ENCODE data around the gene ZMYM3. TPM values are rescaled to one million over a fixed set of nuclear protein-coding genes. Genes with fewer than 3 reads are reported as not detected.
A peak's percentile ranks its signal among the peaks of the same experiment; 100 is the strongest.

The ZMYM3 gene
- total RNA-seq, 4 donors from 2014 or later = 5.2 to 26.9 (median 13.4) TPM

DNA sequence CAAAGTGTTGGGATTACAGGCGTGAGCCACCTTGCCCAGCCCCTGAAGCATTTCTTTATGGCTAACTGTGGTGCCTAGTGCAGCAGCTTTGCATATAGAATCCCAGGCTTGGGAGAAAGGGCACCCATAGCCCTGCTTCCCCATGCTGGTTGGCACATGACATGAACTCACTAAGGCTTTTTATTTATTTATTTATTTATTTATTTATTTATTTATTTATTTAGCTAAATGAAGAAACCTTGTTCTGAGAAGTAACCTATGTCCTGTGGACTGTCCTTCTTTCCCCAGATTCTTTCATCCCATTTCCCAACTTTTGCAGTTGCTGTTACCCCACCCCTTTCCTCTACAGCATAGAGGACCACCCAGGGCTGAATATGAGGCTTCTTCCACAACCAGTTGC, 32.8 kb downstream of the ZMYM3 start:
- Histone ChIP-seq H3K4me1 (no peaks in the 10 kb centered on the region), H3K9me3 (no peaks in the 10 kb centered on the region), H3K27ac (no peak overlapping the region), H3K27me3 (no peaks in the 10 kb centered on the region), H3K36me3 (no peaks in the 10 kb centered on the region), H3K4me3 (no peak overlapping the region)
- in situ Hi-C loops (cut with MboI; ENCODE audit: low pct_ligation_motif_present in 1 of 4, low pct_unique_long_range_greater_than_20kb in 1 of 4, low sequenced_read_pairs in 3 of 4) = no loop called here
- TF ChIP-seq POLR2AphosphoS5 (IDR thresholded peaks at IDR 0.05) = no peak
- TF ChIP-seq, protein P1, sequence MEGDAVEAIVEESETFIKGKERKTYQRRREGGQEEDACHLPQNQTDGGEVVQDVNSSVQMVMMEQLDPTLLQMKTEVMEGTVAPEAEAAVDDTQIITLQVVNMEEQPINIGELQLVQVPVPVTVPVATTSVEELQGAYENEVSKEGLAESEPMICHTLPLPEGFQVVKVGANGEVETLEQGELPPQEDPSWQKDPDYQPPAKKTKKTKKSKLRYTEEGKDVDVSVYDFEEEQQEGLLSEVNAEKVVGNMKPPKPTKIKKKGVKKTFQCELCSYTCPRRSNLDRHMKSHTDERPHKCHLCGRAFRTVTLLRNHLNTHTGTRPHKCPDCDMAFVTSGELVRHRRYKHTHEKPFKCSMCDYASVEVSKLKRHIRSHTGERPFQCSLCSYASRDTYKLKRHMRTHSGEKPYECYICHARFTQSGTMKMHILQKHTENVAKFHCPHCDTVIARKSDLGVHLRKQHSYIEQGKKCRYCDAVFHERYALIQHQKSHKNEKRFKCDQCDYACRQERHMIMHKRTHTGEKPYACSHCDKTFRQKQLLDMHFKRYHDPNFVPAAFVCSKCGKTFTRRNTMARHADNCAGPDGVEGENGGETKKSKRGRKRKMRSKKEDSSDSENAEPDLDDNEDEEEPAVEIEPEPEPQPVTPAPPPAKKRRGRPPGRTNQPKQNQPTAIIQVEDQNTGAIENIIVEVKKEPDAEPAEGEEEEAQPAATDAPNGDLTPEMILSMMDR (IDR thresholded peaks at IDR 0.05) = no peak
- no peak for TF ChIP-seq EP300 (IDR thresholded peaks at IDR 0.05; ENCODE audit: low read depth)
- TF ChIP-seq POLR2A (IDR thresholded peaks at IDR 0.05) = no peak
- intact Hi-C loops (cut with DNase I; ENCODE audit: low total_unique reads) = no loop called here
- 83% methylated on average over 1 of the region's 1 CpG; no CpG with 5 or more reads in 1 of the 2 donors for WGBS, 2 donors (ENCODE audit: low coverage in 1 of 2)
- no peak for DNase-seq

DNA sequence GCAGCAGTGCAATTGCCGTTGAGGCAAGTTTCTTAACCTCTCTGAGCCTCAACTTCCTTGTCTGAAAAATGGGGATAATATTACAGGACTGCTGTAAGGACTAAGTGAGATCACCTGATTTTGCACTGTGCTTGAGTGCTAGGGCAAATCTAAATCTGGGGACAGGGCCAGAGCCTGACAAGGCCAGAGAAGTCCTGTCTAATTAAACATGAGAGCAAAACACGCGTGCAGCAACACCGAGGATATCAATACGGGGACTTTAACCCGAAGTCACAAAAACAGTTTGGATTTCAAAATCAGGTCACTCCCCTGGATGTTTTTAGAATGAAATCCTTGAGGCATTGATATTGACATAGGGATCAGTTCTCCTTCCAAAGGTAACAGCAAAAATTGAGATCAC, 36.6 kb downstream of the ZMYM3 start:
- TF ChIP-seq EP300 (IDR thresholded peaks at IDR 0.05; ENCODE audit: low read depth) (no peak), POLR2A (IDR thresholded peaks at IDR 0.05) (no peak)
- TF ChIP-seq, protein P1 (IDR thresholded peaks at IDR 0.05) = no peak
- intact Hi-C loops (cut with DNase I; ENCODE audit: low total_unique reads) = no loop called here
- in situ Hi-C loops (cut with MboI; ENCODE audit: low pct_ligation_motif_present in 1 of 4, low pct_unique_long_range_greater_than_20kb in 1 of 4, low sequenced_read_pairs in 3 of 4) = no loop called here
- H3K4me3 ChIP-seq = peak overlapping the region in 1 of 4 donors; percentile 45
- peaks cover 0 to 5% (median 2%) of the 10 kb centered on the region in 4 donors for H3K4me1 ChIP-seq
- H3K9me3 ChIP-seq = no peaks in the 10 kb centered on the region
- H3K27ac ChIP-seq = peak overlapping the region in 2 of 4 donors; percentile 66 to 72
- no peaks in the 10 kb centered on the region for H3K36me3 ChIP-seq
- DNase-seq = no peak
- no peaks in the 10 kb centered on the region for H3K27me3 ChIP-seq
- 75% methylated on average over 6 of the region's 6 CpGs; no CpG with 5 or more reads in 1 of the 2 donors for WGBS, 2 donors (ENCODE audit: low coverage in 1 of 2)

GRCh38 chrX:71216485-71216884, 37.5 kb downstream of the ZMYM3 start:
- in situ Hi-C loops (cut with MboI; ENCODE audit: low pct_ligation_motif_present in 1 of 4, low pct_unique_long_range_greater_than_20kb in 1 of 4, low sequenced_read_pairs in 3 of 4) (no loop called here), intact Hi-C loops (cut with DNase I; ENCODE audit: low total_unique reads) (no loop called here)
- H3K4me3 ChIP-seq = peak overlapping the region in 3 of 4 donors; percentile 34 to 45 (median 34)
- WGBS, 2 donors (ENCODE audit: low coverage in 1 of 2) = 0 to 39% methylated on average over 1 to 6 of the region's 6 CpGs
- DNase-seq = peak; percentile 17
- H3K27me3 ChIP-seq = no peaks in the 10 kb centered on the region
- no peaks in the 10 kb centered on the region for H3K36me3 ChIP-seq
- H3K27ac ChIP-seq = peak overlapping the region; percentile 48 to 76 (median 69)
- peaks cover 0 to 5% (median 2%) of the 10 kb centered on the region in 4 donors for H3K4me1 ChIP-seq
- no peaks in the 10 kb centered on the region for H3K9me3 ChIP-seq
- TF ChIP-seq POLR2AphosphoS5 (IDR thresholded peaks at IDR 0.05) (peak in 1 of 3 donors; percentile 34), EP300 (IDR thresholded peaks at IDR 0.05; ENCODE audit: low read depth) (no peak), POLR2A (IDR thresholded peaks at IDR 0.05) (no peak)

DNA sequence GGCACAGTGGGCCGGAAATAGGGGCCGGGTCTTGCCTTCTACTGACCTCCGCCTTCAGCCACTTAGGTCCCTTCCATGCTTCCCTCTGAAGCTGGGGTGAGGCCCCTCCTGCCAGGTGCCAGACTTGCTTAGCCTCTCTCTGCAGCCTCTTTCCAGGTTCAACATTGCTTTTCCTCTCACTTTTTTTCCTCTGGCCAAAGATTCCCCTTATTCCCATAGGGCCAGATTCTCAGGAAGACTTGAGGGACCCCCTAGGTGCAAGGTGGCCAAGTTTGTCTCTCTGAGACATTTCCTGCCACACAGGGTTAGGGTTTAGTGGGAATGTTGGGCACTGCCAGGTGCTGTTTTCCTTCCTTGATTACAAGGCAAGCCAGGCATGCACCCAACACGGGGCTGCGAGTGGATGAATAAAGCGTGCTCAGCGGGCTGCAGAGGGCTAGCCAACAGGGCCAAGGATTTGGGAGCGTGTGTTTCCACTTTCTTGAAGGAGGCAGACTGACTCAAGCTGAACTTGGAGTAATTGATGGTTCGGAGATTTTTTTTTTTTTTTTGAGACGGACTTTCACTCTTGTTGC, 38.5 kb downstream of the ZMYM3 start:
- no peak for DNase-seq
- H3K36me3 ChIP-seq = no peaks in the 10 kb centered on the region
- peak overlapping the region in 3 of 4 donors; percentile 34 to 45 (median 34) for H3K4me3 ChIP-seq
- intact Hi-C loops (cut with DNase I; ENCODE audit: low total_unique reads) (no loop called here), in situ Hi-C loops (cut with MboI; ENCODE audit: low pct_ligation_motif_present in 1 of 4, low pct_unique_long_range_greater_than_20kb in 1 of 4, low sequenced_read_pairs in 3 of 4) (no loop called here)
- H3K27me3 ChIP-seq = no peaks in the 10 kb centered on the region
- peaks cover 0 to 5% (median 2%) of the 10 kb centered on the region in 4 donors for H3K4me1 ChIP-seq
- TF ChIP-seq POLR2A (IDR thresholded peaks at IDR 0.05) = peak; percentile 11
- TF ChIP-seq, protein P1 (IDR thresholded peaks at IDR 0.05) = no peak
- H3K27ac ChIP-seq = peak overlapping the region; percentile 66 to 76 (median 70)
- 60% methylated on average over 10 of the region's 10 CpGs; no CpG with 5 or more reads in 1 of the 2 donors for WGBS, 2 donors (ENCODE audit: low coverage in 1 of 2)
- no peaks in the 10 kb centered on the region for H3K9me3 ChIP-seq
